ENCODE results near the gene SCN5A. TPM values are rescaled to one million over a fixed set of nuclear protein-coding genes. Genes with fewer than 3 reads are reported as not detected.

SCN5A gene
- total RNA-seq, 4 donors from 2014 or later: 0.42 to 1.3 (median 0.77) TPM

- Histone ChIP-seq H3K27me3 (peaks cover 0 to 45% (median 3%) of the 10 kb centered on the region in 4 donors), H3K4me3 (no peak overlapping the region), H3K4me1 (no peaks in the 10 kb centered on the region), H3K27ac (replicated peaks in 1 of 4) (no peak overlapping the region), H3K36me3 (no peaks in the 10 kb centered on the region), H3K9me3 (peaks cover 0 to 14% (median 5%) of the 10 kb centered on the region in 4 donors)
- WGBS: 42% methylated on average over 4 of the region's 4 CpGs
- TF ChIP-seq POLR2AphosphoS5 (IDR thresholded peaks at IDR 0.05) (no peak), POLR2A (IDR thresholded peaks at IDR 0.05; ENCODE audit: low read depth) (no peak), CTCF (IDR thresholded peaks at IDR 0.05) (no peak), EP300 (IDR thresholded peaks at IDR 0.05) (no peak)
- intact Hi-C loops (cut with DNase I): no loop called here
- DNase-seq (ENCODE audit: extremely low spot score): no peak
Observed at GRCh38 chr3:38662544-38662943, 13.1 kb upstream of the SCN5A start.

GRCh38 chr3:38658841-38659240 lies 9.4 kb upstream of the SCN5A start:
- no peaks in the 10 kb centered on the region for H3K4me1 ChIP-seq
- H3K27me3 ChIP-seq: peaks cover 0 to 80% (median 8%) of the 10 kb centered on the region in 4 donors
- intact Hi-C loops (cut with DNase I): no loop called here
- H3K4me3 ChIP-seq: no peak overlapping the region
- WGBS: 34% methylated on average over 5 of the region's 9 CpGs
- H3K27ac ChIP-seq (replicated peaks in 1 of 4): no peak overlapping the region
- H3K9me3 ChIP-seq: peaks cover 0 to 14% (median 5%) of the 10 kb centered on the region in 4 donors
- TF ChIP-seq POLR2AphosphoS5 (IDR thresholded peaks at IDR 0.05) (no peak), EP300 (IDR thresholded peaks at IDR 0.05) (no peak), POLR2A (IDR thresholded peaks at IDR 0.05; ENCODE audit: low read depth) (no peak), CTCF (IDR thresholded peaks at IDR 0.05) (no peak)
- no peaks in the 10 kb centered on the region for H3K36me3 ChIP-seq
- peak; percentile 62 for DNase-seq (ENCODE audit: extremely low spot score)

GRCh38 chr3:38657369-38657768 lies 7.9 kb upstream of the SCN5A start:
- H3K36me3 ChIP-seq: no peaks in the 10 kb centered on the region
- no peaks in the 10 kb centered on the region for H3K4me1 ChIP-seq
- H3K4me3 ChIP-seq: no peak overlapping the region
- intact Hi-C loops (cut with DNase I): no loop called here
- H3K9me3 ChIP-seq: peaks cover 0 to 2% (median under 1%) of the 10 kb centered on the region in 4 donors
- peaks cover 0 to 86% (median 8%) of the 10 kb centered on the region in 4 donors for H3K27me3 ChIP-seq
- WGBS: 38% methylated on average over 5 of the region's 5 CpGs
- peak; percentile 72 for DNase-seq (ENCODE audit: extremely low spot score)
- TF ChIP-seq POLR2A (IDR thresholded peaks at IDR 0.05; ENCODE audit: low read depth) (no peak), CTCF (IDR thresholded peaks at IDR 0.05) (no peak), EP300 (IDR thresholded peaks at IDR 0.05) (no peak), POLR2AphosphoS5 (IDR thresholded peaks at IDR 0.05) (no peak)
- no peak overlapping the region for H3K27ac ChIP-seq (replicated peaks in 1 of 4)

- 21% methylated on average over 4 of the region's 7 CpGs for WGBS
- intact Hi-C loops (cut with DNase I): no loop called here
- Histone ChIP-seq H3K36me3 (no peaks in the 10 kb centered on the region), H3K4me1 (peaks cover 3 to 7% (median 5%) of the 10 kb centered on the region in 4 donors), H3K27me3 (peaks cover 0 to 85% (median 11%) of the 10 kb centered on the region in 4 donors), H3K27ac (replicated peaks in 1 of 4) (no peak overlapping the region), H3K4me3 (no peak overlapping the region), H3K9me3 (no peaks in the 10 kb centered on the region)
- TF ChIP-seq CTCF (IDR thresholded peaks at IDR 0.05) (peak in 1 of 3 experiments; percentile 28), POLR2A (IDR thresholded peaks at IDR 0.05; ENCODE audit: low read depth) (no peak)
- DNase-seq (ENCODE audit: extremely low spot score): peak; percentile 84
Observed at GRCh38 chr3:38655708-38656300, 6.3 kb upstream of the SCN5A start.
